Activated T-cell treated with anti-CD3 and anti-CD28 coated beads, Interleukin-2, amount 50 U/mL, for 1 hour (primary cell): ENCODE data around the gene ANKRD9.
A peak's percentile ranks its signal among the peaks of the same experiment; 100 is the strongest.
"Not testable (repeated sequence)": the region's sequence is repeated elsewhere in the genome, so short reads cannot be mapped to it uniquely, and the experiment has no call there.

Source experiments
- DNase-seq: peaks from one replicate; pipeline ENCODE4 v3.0.0-alpha.2; 2020

Gene ANKRD9

GRCh38 chr14:102509746-102510615 is at the start of gene ANKRD9:
Gene ANKRD9, minus strand, starts transcription at chr14:102509776. Its CDS starts 1,887 bp downstream, at chr14:102507889.
- peak; percentile 89 for DNase-seq

GRCh38 chr14:102558556-102558955 is 49.0 kb upstream of the ANKRD9 start:
- no peak for DNase-seq

- DNase-seq = no peak
Observed at GRCh38 chr14:102557434-102558226, 48.1 kb upstream of the ANKRD9 start.

DNA sequence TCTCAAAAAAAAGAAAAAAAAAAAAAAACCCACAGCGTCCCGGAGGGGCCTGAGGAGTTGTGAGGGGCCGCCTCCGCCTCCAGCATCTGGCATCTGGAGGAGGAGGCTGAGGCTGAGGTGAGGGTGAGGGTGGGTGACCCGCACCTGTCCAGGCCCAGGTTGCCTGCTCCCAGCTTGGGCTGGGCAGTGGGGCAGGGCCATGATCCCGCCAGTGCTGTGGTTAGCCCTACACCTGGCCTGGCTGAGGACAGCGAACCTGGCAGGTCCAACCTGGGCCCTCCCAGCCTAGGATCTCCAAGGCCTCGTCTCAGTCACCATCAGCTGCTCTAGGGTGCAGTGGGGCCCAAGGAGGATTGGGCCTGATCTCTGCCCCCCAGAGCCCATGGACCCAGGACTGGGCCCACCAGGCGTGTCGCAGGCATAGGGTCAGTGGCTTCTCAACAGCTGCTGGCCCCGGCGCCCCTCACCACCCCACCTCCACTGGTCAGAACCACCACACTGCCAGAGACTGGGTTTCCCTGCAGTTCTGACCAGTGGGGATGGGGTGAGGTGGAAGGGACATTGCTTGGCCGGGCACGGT is 46.6 kb upstream of the ANKRD9 start:
- DNase-seq = no peak

- peak; percentile 67 for DNase-seq
Observed at GRCh38 chr14:102554821-102555819, 45.5 kb upstream of the ANKRD9 start.

- no peak for DNase-seq
Observed at GRCh38 chr14:102551995-102552705, 42.6 kb upstream of the ANKRD9 start.

GRCh38 chr14:102550927-102551401 is 41.4 kb upstream of the ANKRD9 start:
- DNase-seq = not testable (repeated sequence)

DNA sequence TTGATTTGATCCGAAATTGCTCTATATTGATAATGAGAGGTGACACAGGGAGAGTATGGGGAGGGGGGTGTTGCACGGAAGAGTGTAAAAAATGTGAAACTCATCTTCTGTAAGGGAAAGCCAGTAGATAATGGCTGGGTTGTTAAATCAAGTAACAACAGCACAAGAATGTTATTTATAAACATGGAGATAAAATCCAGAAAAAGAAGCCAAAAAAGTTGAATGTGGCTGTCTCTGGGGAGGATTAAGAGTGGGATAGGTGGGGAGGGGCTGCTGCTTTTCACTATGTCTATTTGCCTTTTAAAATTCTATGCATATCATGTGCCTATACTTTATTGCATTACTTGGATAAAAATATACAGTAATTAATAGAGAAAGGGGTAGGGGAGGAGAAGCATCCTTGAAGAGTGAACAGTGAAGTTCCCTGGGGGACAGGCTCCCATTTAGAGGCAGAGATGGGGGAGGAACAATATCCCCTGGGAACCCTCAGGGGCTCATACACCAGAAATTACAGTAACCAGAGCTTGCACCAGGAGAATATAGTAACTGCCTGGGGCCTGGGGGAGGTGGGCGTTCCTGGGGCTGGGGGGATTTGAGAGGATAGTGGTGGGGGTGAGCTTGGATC is 39.2 kb upstream of the ANKRD9 start:
- DNase-seq = no peak

DNA sequence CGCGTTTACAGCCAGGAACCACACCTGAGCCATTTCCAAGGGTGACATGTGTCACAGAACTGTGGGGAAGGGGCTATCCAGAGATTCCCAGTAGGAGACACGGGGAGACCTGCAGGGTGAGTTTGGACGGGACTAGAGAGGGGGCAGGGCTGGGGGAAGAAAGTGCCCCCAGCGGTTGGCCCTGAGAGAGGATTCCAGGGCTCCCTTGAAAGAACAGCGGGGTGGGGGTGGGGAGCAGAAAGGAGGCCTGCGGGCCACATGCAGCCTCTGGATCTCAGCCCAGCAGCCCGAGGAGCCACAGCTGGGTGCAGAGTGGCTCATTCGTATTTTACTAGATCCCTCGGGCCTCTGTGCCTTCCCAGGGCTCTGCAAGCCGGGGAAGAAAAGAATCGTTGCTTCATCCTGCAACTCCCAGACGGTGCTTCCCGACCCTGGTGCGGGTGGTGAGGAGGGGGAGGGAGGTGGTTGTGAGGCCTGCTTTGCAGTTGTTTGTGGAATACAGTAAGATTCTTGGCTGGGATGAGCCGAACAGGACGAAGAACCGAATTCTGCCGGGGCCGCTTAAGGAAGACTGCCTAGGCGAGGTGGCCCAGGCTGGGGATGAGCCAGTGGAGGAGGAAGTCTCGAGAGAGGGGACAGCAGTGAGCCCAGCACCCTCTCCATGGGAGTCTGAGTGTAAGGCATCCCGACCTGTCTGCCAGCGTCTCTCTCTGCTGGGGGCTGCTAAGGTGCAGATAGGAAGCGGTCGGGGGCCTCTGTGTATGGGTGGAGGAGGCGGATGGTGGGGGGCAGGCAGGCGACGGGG is 36.1 kb upstream of the ANKRD9 start:
- DNase-seq = no peak

DNA sequence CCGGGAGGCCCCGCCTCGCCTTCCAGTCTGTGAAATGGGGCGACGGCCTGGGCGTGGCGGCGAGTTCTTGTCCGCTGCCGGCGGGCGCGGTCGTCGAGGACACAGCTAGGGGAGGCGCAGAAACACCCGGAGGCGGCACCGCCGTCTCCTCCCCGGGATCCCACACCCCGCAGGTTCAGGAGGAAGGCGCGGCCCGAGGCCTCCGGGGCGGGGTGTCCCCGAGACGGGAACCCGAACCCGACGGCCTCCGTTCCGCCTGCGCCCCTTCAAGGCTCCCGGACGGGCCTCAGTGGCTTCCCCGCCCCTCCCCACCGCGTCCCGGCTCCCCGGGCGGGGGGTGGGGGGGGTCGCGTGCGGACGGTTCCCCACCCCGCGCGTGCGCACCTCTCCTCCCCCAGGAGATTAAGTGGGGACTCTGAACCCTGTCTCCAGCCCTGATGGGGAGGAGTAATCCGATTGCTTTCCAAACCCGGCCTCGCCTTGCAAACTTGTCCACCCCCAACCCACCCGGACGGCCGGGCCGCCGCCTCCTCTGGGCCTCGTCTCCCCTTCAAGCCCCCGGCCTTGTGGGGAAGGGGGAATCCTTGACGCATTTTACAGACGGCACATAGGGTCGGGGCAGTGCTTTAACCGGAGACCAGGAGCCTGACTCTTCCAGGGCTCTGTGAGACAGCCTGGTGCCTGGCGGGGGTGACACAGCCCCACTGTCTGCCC is 35.3 kb upstream of the ANKRD9 start:
- peak; percentile 31 for DNase-seq

DNA sequence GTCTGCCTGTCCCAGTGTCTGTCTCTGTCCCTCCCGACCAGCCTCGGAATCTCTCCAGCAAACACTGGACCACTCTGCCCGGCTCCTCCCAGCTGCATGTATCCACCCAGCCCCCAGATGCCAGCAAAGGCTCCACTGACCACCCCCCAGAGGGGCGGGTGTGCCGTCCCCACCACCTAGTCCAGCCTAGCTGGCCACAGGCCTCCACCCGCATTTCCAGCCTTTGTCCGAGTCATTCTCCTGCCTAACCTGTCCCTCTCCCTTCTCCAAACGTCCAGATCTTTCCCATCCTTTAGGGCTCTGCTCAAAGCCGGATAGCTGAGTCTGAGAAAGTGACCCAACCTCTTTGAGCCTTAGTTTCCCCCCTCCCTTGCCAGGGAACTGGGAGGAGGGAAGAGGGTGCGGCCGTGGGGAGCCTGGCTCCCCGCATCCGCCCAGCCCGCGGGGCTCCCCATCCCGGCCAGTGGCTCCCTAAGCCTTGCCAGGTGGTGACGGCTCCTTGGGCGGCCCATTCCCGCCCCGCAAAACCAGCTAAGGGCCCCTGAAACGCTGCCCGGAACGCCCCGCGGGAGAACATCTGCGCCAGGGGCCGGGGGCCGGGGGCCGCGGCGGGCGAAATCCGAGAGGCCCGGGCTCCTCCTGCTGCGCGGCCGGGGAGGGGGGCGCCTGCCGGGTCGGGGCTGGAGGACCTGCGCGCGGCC is 34.6 kb upstream of the ANKRD9 start:
- DNase-seq = no peak

GRCh38 chr14:102541771-102542170 is 32.2 kb upstream of the ANKRD9 start:
- no peak for DNase-seq

DNA sequence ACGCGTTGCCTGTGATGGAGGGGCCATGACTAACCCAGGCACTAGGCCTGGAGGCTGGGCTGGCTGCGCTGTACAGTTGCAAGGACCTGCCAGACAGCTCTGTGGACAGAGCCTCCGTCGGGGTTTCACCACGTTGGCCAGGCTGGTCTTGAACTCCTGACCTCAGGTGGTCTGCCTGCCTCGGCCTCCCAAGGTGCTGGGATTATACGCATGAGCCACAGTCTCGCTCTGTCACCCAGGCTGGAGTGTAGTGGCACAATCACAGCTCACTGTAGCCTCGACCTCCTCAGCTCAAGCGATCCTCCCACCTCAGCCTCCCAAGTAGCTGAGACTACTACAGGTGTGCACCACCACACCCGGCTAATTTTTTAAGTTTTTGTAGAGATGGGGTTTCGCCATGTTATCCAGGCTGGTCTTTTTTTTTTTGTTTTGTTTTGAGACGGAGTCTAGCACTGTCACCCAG is 31.5 kb upstream of the ANKRD9 start:
- DNase-seq = not testable (repeated sequence)

- no peak for DNase-seq
Observed at GRCh38 chr14:102540315-102541028, 30.9 kb upstream of the ANKRD9 start.

DNA sequence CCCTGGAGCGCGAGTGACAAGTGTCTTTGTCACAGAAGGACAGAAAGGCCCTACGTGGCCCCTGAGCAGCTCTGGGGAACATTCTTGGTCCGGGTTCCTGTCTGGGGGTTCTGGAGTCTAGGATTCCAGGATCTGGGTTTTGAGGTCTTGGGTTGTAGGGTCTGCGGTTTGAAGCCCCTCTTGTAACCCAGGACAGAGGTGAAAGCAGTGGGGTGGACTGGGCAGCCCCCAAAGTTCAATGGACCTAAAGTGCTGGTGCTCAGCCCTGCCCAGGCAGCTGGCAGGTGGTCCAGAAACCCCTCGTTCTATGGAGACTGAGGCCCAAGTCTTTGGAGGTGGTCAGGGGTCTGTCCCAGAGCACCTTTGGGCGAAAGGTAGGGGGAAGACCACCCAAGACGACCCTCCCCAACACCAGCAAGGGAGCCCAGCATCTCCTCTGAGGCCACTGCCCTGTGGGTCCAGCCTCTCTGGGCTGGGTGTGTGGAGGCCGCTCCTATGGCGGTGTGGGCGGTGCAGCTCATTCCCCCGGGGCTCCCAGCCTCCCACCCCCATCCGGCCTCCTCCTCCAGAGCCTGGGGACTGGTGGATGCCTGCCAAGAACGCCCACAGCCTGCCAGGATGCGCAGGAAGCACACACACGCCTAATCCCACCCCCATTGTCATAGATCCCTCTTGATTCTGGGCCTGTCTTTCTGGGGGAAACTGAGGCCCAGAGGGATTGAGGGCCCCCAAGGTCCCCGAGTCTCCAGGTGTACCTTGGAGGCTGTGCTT is 30.2 kb upstream of the ANKRD9 start:
- no peak for DNase-seq

GRCh38 chr14:102538602-102539543 is 29.3 kb upstream of the ANKRD9 start:
- no peak for DNase-seq
